Measurements from ENCODE around the gene PDE1C. TPM values are rescaled to one million over a fixed set of nuclear protein-coding genes. Genes with fewer than 3 reads are reported as not detected.

PDE1C gene
- total and polyA plus RNA-seq, 2 donors (not counting 1 experiment from before 2014, with no cell fraction given), result 0.52 TPM; not detected in 1

GRCh38 chr7:31986878-31987518 is 83.2 kb downstream of the PDE1C start:
- no peak overlapping the region for H3K4me3 Mint-ChIP-seq

DNA sequence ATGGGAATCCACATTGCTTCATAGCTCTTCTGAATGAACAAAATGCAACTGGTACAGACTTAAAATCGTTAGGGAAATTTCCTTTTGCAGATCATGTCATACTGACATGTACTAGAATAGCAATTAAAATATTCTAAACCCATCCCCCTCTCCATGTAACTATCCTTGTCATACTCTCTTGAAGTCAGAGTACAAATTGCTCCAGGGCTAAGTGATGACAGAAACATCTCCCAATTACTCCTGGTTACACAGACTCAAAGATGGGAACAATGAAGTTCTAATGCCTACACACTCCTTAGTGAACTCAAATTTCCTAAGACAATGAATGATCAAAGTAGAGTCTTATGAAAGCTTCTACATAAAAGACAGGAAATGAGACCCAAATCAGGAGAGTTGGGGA is 87.2 kb downstream of the PDE1C start:
- Histone ChIP-seq H3K9me3 (ENCODE audit: control extremely low read depth in 1 of 3, control insufficient read depth in 2 of 3, insufficient read depth in 1 of 3, low read length in 2 of 3) (peaks cover 0 to 7% (median 0%) of the 10 kb centered on the region in 3 donors), H3K36me3 (replicated peaks in 1 of 2; ENCODE audit: control extremely low read depth in 1 of 2, control insufficient read depth in 1 of 2, extremely low read depth in 1 of 2, insufficient read depth in 2 of 2, low read length in 1 of 2) (no peaks in the 10 kb centered on the region), H2AFZ (ENCODE audit: insufficient read depth, low read depth, low read length, poor library complexity, severe bottlenecking) (no peak overlapping the region), H3K27me3 (replicated peaks in 1 of 4; ENCODE audit: control extremely low read depth in 1 of 4, control insufficient read depth in 3 of 4, insufficient read depth in 4 of 4, low read length in 3 of 4) (no peaks in the 10 kb centered on the region), H3K79me2 (ENCODE audit: control insufficient read depth, insufficient read depth, low read length) (no peaks in the 10 kb centered on the region), H3K27ac (ENCODE audit: low read length in 2 of 2) (no peak overlapping the region), H3K4me2 (replicated peaks; ENCODE audit: low read depth, low read length, poor library complexity, severe bottlenecking) (no peak overlapping the region), H3K4me1 (ENCODE audit: control insufficient read depth in 2 of 2, insufficient read depth in 2 of 2, low read length in 2 of 2) (no peaks in the 10 kb centered on the region), H3K9ac (ENCODE audit: low read length) (no peak overlapping the region), H4K20me1 (ENCODE audit: control insufficient read depth, insufficient read depth, low read length, poor library complexity, severe bottlenecking) (no peaks in the 10 kb centered on the region), H3K4me3 (ENCODE audit: control extremely low read depth in 1 of 5, extremely low read depth in 1 of 5, insufficient read depth in 1 of 5, low read depth in 2 of 5, low read length in 4 of 5) (no peak overlapping the region)
- ChIA-PET POLR2A (no interaction called here), CTCF (no interaction called here)
- Mint-ChIP-seq H3K9me3 (ENCODE audit: insufficient read depth) (no peaks in the 10 kb centered on the region), H3K4me1 (no peaks in the 10 kb centered on the region), H3K27ac (no peak overlapping the region), H3K4me3 (no peak overlapping the region), H3K27me3 (no peaks in the 10 kb centered on the region)
- TF ChIP-seq EZH2 (IDR thresholded peaks at IDR 0.05; ENCODE audit: borderline replicate concordance, insufficient read depth, low read depth, low read length, poor library complexity, severe bottlenecking), result no peak
- TF ChIP-seq CTCF (IDR thresholded peaks at IDR 0.05), result no peak
- no CpG with 5 or more reads among the region's 1 CpG for WGBS (ENCODE audit: insufficient coverage)
- ATAC-seq (ENCODE audit: low read depth), result no peak
- intact Hi-C loops (cut with micrococcal nuclease), result no loop called here
- no peak for DNase-seq

More at GRCh38 chr7:31986878-31987518, 83.2 kb downstream of the PDE1C start:
- Mint-ChIP-seq H3K9me3 (ENCODE audit: insufficient read depth) (no peaks in the 10 kb centered on the region), H3K27ac (no peak overlapping the region), H3K4me1 (no peaks in the 10 kb centered on the region), H3K27me3 (no peaks in the 10 kb centered on the region)
- Histone ChIP-seq H3K27me3 (replicated peaks in 1 of 4; ENCODE audit: control extremely low read depth in 1 of 4, control insufficient read depth in 3 of 4, insufficient read depth in 4 of 4, low read length in 3 of 4) (no peaks in the 10 kb centered on the region), H3K79me2 (ENCODE audit: control insufficient read depth, insufficient read depth, low read length) (no peaks in the 10 kb centered on the region), H3K9ac (ENCODE audit: low read length) (no peak overlapping the region), H4K20me1 (ENCODE audit: control insufficient read depth, insufficient read depth, low read length, poor library complexity, severe bottlenecking) (no peaks in the 10 kb centered on the region), H3K9me3 (ENCODE audit: control extremely low read depth in 1 of 3, control insufficient read depth in 2 of 3, insufficient read depth in 1 of 3, low read length in 2 of 3) (peaks cover 0 to 9% (median 0%) of the 10 kb centered on the region in 3 donors), H3K4me3 (ENCODE audit: control extremely low read depth in 1 of 5, extremely low read depth in 1 of 5, insufficient read depth in 1 of 5, low read depth in 2 of 5, low read length in 4 of 5) (no peak overlapping the region), H2AFZ (ENCODE audit: insufficient read depth, low read depth, low read length, poor library complexity, severe bottlenecking) (no peak overlapping the region), H3K27ac (ENCODE audit: low read length in 2 of 2) (no peak overlapping the region), H3K4me2 (replicated peaks; ENCODE audit: low read depth, low read length, poor library complexity, severe bottlenecking) (no peak overlapping the region), H3K36me3 (replicated peaks in 1 of 2; ENCODE audit: control extremely low read depth in 1 of 2, control insufficient read depth in 1 of 2, extremely low read depth in 1 of 2, insufficient read depth in 2 of 2, low read length in 1 of 2) (no peaks in the 10 kb centered on the region), H3K4me1 (ENCODE audit: control insufficient read depth in 2 of 2, insufficient read depth in 2 of 2, low read length in 2 of 2) (no peaks in the 10 kb centered on the region)
- ATAC-seq (ENCODE audit: low read depth), result no peak
- intact Hi-C loops (cut with micrococcal nuclease), result no loop called here
- WGBS (ENCODE audit: insufficient coverage), result 100% methylated on average over 2 of the region's 5 CpGs
- ChIA-PET POLR2A (no interaction called here), CTCF (no interaction called here)
- TF ChIP-seq CTCF (IDR thresholded peaks at IDR 0.05), result no peak
- TF ChIP-seq EZH2 (IDR thresholded peaks at IDR 0.05; ENCODE audit: borderline replicate concordance, insufficient read depth, low read depth, low read length, poor library complexity, severe bottlenecking), result no peak
- no peak for DNase-seq
